Kidney epithelial cell (primary cell): ENCODE data around the gene SEZ6. TPM values are rescaled to one million over a fixed set of nuclear protein-coding genes. Genes with fewer than 3 reads are reported as not detected.

Experiments used
- DNase-seq: peaks from one replicate; pipeline ENCODE4 v3.0.0-alpha.2; 2010; ENCODE audit warnings: low read depth
- H3K27me3 ChIP-seq: 2 replicates; pipeline ENCODE4 v1.6.0; 2011; ENCODE audit warnings: low read length; ENCODE audit not compliant: control insufficient read depth, insufficient read depth
- H3K36me3 ChIP-seq: 2 replicates; pipeline ENCODE4 v1.5.1; 2011; ENCODE audit warnings: low read length; ENCODE audit not compliant: control insufficient read depth, insufficient read depth
- H3K4me3 ChIP-seq: 2 replicates; pipeline ENCODE4 v1.5.1; 2011; ENCODE audit warnings: low read depth, mild to moderate bottlenecking, control low read depth, low read length
- CTCF ChIP-seq: IDR thresholded peaks from 2 replicates; pipeline ENCODE4 v1.5.1; 2011; ENCODE audit warnings: mild to moderate bottlenecking, moderate library complexity, low read length, control low read depth, inconsistent platforms; ENCODE audit not compliant: insufficient read depth, poor library complexity, severe bottlenecking
- total RNA-seq: library from RNA; depleted of rRNA; stranded (reverse); fragments of >200 nt; gene quantifications from 2 replicates; pipeline ENCODE4 v1.2.3, GENCODE V29; 2015

Gene SEZ6
- total RNA-seq, 1 donor from 2014 or later = not detected

GRCh38 chr17:29014716-29015115 lies 8.9 kb upstream of the SEZ6 start:
- no peak for TF ChIP-seq CTCF
- Histone ChIP-seq H3K4me3 (no peak overlapping the region), H3K27me3 (peaks cover 52% of the 10 kb centered on the region), H3K36me3 (no peaks in the 10 kb centered on the region)
- no peak for DNase-seq

DNA sequence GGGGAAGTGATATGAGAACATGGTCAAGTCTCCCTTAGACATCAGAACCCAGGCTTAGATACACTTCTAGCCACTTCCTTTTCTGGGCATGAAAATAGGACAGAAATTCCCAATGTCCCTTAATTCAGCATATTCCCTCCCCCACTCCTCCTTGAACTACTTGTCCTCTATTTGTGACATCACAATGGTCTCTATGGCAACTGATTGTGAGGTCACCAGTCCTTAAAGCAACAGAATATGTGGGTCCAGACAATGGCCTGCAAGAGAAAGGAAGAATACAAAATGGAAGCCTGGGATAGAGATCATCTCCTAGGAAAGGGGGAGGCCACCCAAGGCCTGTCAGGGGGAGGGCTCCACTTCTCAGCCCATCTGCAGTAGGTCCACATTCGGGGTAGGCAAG lies 6.7 kb upstream of the SEZ6 start:
- no peak for TF ChIP-seq CTCF
- H3K27me3 ChIP-seq = peaks cover 36% of the 10 kb centered on the region
- no peaks in the 10 kb centered on the region for H3K36me3 ChIP-seq
- DNase-seq = no peak
- no peak overlapping the region for H3K4me3 ChIP-seq

DNA sequence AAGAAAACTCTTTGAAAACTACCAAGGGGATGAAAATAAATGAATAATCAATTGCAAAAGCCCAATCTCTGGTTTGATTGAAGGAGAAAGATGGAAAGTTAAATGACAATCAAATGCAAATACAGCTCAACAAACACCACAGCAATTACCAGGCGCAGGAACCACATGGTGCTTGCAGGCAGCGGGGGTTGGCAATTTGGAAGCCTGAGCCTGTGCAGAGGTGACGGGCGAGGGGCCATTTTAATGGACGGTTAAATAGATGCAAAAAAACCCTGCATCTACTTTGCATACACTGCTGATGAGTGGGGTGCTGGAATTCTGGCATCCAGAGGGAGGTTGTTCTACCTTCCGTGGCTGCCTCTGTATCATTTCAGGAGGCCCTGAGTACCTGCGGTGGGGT lies 4.8 kb upstream of the SEZ6 start:
- TF ChIP-seq CTCF = no peak
- no peak for DNase-seq
- Histone ChIP-seq H3K36me3 (no peaks in the 10 kb centered on the region), H3K4me3 (no peak overlapping the region), H3K27me3 (peaks cover 36% of the 10 kb centered on the region)

DNA sequence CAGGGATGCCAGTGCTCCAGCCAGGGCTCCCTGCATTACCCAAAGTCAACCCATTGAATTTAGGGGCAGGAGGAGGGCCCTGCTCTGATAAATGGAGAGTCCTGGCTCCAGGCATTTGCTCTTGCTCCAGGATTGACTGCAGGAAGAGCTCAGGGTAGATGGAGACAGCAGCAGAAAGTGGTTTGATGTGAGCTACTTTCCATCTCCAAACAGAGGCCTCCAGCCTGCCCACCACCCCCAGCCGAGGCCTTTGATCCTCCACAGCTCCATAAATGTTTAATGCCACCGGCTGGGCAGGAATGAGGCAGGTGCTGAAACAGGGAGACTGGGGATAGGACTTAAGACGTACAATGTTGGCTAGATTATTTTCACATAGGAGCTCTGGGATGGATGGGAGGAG lies 4.3 kb upstream of the SEZ6 start:
- Histone ChIP-seq H3K27me3 (peaks cover 40% of the 10 kb centered on the region), H3K36me3 (no peaks in the 10 kb centered on the region), H3K4me3 (no peak overlapping the region)
- DNase-seq = no peak
- TF ChIP-seq CTCF = no peak

- no peak for TF ChIP-seq CTCF
- H3K27me3 ChIP-seq = peaks cover 50% of the 10 kb centered on the region
- no peaks in the 10 kb centered on the region for H3K36me3 ChIP-seq
- no peak overlapping the region for H3K4me3 ChIP-seq
- no peak for DNase-seq
Measured at GRCh38 chr17:29008591-29008990, 2.8 kb upstream of the SEZ6 start.

- peak; percentile 37 for DNase-seq
- H3K4me3 ChIP-seq = no peak overlapping the region
- TF ChIP-seq CTCF = no peak
- H3K36me3 ChIP-seq = no peaks in the 10 kb centered on the region
- peaks cover 57% of the 10 kb centered on the region for H3K27me3 ChIP-seq
Measured at GRCh38 chr17:29007860-29008455, 2.1 kb upstream of the SEZ6 start.
